GM12878 (cell line): ENCODE data around the gene F3.

Source experiments
- ETV6 ChIP-seq, 2 experiments: fragments of 450-650 bp in 1 of 2; IDR thresholded peaks in 1 of 2; conservative IDR thresholded peaks in 1 of 2; 2 replicates each; pipeline ENCODE4 v1.6.1; 2014; ENCODE audit warnings: antibody characterized with exemption in 1 of 2, borderline replicate concordance in 1 of 2, low read depth in 1 of 2, mild to moderate bottlenecking in 1 of 2, moderate library complexity in 1 of 2
- GATAD2B ChIP-seq: fragments of 450-650 bp; conservative IDR thresholded peaks from 2 replicates; pipeline ENCODE4 v1.6.1; 2017; ENCODE audit warnings: low read depth, mild to moderate bottlenecking, moderate library complexity
- TF ChIP-seq, protein P1 (sequence below), 3 experiments: IDR thresholded peaks in 2 of 3; conservative IDR thresholded peaks in 1 of 3; 2 replicates each; pipeline ENCODE4 v1.5.1; 2011; ENCODE audit warnings: low read depth in 3 of 3, low read length in 3 of 3, mild to moderate bottlenecking in 3 of 3, control low read depth in 2 of 3, moderate library complexity in 2 of 3, inconsistent platforms in 1 of 3, mixed read lengths in 1 of 3; ENCODE audit not compliant: control insufficient read depth in 2 of 3, insufficient read depth in 1 of 3; ENCODE audit errors: extremely low read depth in 1 of 3

DNA sequence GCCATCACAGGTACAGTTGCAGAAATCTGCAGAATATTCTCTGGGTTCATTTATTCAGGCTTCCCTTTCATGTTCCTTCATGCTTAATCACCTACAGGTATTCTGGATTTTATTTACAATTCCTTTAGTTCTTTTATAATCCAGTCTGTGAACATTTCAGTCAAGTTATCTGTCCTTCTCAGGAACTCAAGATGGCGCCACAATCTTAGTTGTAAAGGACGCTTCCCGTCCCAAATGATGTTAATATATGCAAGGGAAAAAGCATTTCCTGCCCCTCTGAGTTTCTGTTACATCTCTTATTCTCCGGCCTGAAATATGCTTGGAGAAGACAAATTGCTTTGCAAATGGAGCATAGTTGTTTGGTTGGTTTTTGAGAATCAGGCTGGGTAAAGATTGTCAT is 19.3 kb downstream of the F3 start:
- TF ChIP-seq, protein P1, sequence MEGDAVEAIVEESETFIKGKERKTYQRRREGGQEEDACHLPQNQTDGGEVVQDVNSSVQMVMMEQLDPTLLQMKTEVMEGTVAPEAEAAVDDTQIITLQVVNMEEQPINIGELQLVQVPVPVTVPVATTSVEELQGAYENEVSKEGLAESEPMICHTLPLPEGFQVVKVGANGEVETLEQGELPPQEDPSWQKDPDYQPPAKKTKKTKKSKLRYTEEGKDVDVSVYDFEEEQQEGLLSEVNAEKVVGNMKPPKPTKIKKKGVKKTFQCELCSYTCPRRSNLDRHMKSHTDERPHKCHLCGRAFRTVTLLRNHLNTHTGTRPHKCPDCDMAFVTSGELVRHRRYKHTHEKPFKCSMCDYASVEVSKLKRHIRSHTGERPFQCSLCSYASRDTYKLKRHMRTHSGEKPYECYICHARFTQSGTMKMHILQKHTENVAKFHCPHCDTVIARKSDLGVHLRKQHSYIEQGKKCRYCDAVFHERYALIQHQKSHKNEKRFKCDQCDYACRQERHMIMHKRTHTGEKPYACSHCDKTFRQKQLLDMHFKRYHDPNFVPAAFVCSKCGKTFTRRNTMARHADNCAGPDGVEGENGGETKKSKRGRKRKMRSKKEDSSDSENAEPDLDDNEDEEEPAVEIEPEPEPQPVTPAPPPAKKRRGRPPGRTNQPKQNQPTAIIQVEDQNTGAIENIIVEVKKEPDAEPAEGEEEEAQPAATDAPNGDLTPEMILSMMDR (IDR thresholded peaks at IDR 0.05 in 2 of 3, conservative IDR thresholded peaks at IDR 0.05 in 1 of 3; ENCODE audit: control insufficient read depth in 2 of 3, extremely low read depth in 1 of 3, insufficient read depth in 1 of 3, low read depth in 3 of 3, low read length in 3 of 3): peak in 2 of 3 experiments; percentile 5 to 32; a peak in 2 of 6 replicates
- TF ChIP-seq ETV6 (conservative IDR thresholded peaks at IDR 0.05 in 1 of 2, IDR thresholded peaks at IDR 0.05 in 1 of 2; ENCODE audit: borderline replicate concordance in 1 of 2, low read depth in 1 of 2) (no peak), GATAD2B (no peak)
